Activated naive CD8-positive, alpha-beta T cell treated with anti-CD3 and anti-CD28 coated beads, Interleukin-2, amount 50 U/mL, for 24 hours (primary cell): ENCODE results near the gene PGA3.
"Not testable (repeated sequence)": the region's sequence is repeated elsewhere in the genome, so short reads cannot be mapped to it uniquely, and the experiment has no call there.

Experiments
- ATAC-seq: fragments of 150-1000 bp; cut with Tn5 transposase; one replicate; pipeline ENCODE4 v1.10.0; 2021
- DNase-seq: peaks from one replicate; pipeline ENCODE4 v3.0.0; 2021
- H3K27ac Mint-ChIP-seq: one replicate; pipeline ENCODE4 v1.8.0; 2021; ENCODE audit warnings: mild to moderate bottlenecking, mixed read lengths
- H3K27me3 Mint-ChIP-seq: one replicate; pipeline ENCODE4 v1.8.0; 2021; ENCODE audit warnings: mixed read lengths
- H3K36me3 Mint-ChIP-seq: one replicate; pipeline ENCODE4 v1.8.0; 2021; ENCODE audit warnings: low read depth, mixed read lengths
- H3K4me1 Mint-ChIP-seq: one replicate; pipeline ENCODE4 v1.8.0; 2021; ENCODE audit warnings: mixed read lengths
- H3K4me3 Mint-ChIP-seq: one replicate; pipeline ENCODE4 v1.8.0; 2021; ENCODE audit warnings: mild to moderate bottlenecking, moderate library complexity, mixed read lengths
- H3K9me3 Mint-ChIP-seq: one replicate; pipeline ENCODE4 v1.8.0; 2021; ENCODE audit warnings: mixed read lengths

The PGA3 gene

DNA sequence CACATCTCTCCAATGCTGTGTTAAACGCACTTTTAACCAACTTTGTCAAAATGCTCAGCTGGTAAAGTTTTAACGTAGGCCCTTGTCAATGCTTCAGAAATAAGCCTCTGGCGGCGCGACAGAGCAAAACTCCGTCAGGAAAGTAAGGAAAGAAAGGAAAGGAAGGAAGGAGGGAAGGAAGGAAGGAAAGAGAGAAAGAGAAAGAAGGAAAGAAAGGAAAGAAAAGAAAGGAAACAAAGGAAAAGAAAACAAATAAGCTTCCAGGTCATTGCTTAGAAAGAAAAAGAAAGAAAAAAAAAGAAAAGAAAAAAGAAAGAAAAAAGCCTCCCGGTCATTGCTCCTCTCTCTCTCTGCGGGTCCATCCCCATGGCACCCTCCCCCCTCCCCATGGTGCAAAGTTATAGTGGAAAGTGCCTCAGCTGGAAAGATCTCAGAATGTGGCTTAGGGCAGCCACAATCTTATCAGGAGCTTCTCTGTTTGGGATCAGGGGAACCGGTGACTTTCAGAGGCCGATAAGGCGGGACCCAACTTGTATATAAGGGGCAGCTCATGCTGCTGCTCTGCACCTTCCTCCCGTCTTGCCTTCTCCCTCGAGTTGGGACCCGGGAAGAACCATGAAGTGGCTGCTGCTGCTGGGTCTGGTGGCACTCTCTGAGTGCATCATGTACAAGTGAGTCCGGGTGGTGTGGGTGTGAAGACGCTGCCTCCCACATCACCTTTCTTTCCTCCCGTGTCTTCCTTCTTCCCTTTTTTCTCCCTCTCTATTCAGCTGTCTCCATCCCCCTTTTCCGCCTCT is at the start of gene PGA3:
TSS of gene PGA3 (plus strand) at position 566 of the 797 bp plus-strand sequence. CDS start at position 616, 50 bp downstream.
- ATAC-seq, H3K9me3 Mint-ChIP-seq, H3K4me3 Mint-ChIP-seq, H3K4me1 Mint-ChIP-seq, H3K27ac Mint-ChIP-seq, DNase-seq, H3K27me3 Mint-ChIP-seq, H3K36me3 Mint-ChIP-seq: not testable (repeated sequence)

DNA sequence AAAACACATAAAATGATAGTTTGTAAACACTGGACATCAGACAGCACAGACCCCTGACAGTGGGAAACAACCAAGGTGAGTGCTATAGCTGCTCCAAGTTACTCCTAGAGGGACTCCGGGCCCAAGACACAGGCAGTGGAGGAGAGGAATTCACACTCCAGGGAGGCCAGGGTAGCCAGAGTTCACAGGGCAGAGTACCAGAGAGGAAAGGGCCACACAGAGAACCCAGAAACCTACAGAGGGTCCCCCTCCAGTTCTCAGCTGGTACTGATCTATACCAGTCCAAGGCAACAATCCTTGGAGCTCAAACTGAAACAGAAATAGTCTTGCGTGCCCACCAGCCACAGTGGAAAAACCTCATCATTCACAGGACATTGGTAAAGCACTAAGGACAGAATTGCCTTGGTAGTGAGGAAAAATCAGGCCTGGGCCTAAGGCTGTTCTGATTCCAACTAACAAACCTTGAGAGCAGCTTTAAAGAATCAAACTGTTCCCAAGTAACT is 49.7 kb upstream of the PGA3 start:
- peaks cover 16% of the 10 kb centered on the region for H3K4me1 Mint-ChIP-seq
- no peak overlapping the region for H3K4me3 Mint-ChIP-seq
- peak; percentile 40 for ATAC-seq
- H3K27ac Mint-ChIP-seq: no peak overlapping the region
- H3K9me3 Mint-ChIP-seq: peaks cover 21% of the 10 kb centered on the region
- peaks cover 25% of the 10 kb centered on the region for H3K36me3 Mint-ChIP-seq
- no peaks in the 10 kb centered on the region for H3K27me3 Mint-ChIP-seq
- DNase-seq: no peak

DNA sequence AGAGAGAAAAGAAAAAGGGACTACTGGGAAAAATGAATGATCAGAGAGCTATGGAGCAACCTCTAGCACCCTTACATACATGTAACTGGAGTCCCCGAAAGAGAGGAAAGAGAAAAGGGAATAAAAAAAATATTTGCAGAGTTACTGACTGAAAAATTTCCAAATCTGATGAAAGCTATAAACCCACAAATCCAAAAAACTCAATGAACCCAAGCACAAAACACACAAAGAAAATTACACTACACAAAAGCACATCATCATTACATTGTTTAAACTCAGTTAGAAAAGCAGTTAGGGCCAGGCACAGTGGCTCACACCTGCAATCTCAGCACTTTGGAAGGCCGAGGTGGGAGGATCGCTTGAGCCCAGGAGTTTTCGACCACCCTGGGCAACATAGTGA is 48.8 kb upstream of the PGA3 start:
- no peak for ATAC-seq
- H3K9me3 Mint-ChIP-seq: peaks cover 21% of the 10 kb centered on the region
- no peaks in the 10 kb centered on the region for H3K27me3 Mint-ChIP-seq
- H3K36me3 Mint-ChIP-seq: peaks cover 25% of the 10 kb centered on the region
- H3K4me1 Mint-ChIP-seq: peaks cover 23% of the 10 kb centered on the region
- no peak for DNase-seq
- no peak overlapping the region for H3K27ac Mint-ChIP-seq
- no peak overlapping the region for H3K4me3 Mint-ChIP-seq

DNA sequence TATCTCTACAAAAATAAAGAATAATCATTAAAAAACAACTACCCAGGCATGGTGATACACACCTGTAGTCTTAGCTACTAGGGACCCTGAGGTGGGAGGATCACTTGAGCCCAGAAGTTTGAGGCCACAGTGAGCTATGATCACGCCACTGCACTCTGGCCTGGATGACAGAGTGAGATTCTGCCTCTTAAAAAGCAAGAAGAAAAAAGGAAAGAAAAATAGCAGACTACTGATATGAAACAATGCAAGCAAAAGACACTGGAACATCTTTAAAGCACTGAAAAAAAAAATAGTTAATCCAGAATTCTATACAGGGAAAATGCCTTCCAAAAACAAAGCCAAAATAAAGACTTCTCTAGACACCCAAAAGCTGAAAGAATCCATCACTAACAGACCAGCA is 48.0 kb upstream of the PGA3 start:
- peaks cover 28% of the 10 kb centered on the region for H3K4me1 Mint-ChIP-seq

DNA sequence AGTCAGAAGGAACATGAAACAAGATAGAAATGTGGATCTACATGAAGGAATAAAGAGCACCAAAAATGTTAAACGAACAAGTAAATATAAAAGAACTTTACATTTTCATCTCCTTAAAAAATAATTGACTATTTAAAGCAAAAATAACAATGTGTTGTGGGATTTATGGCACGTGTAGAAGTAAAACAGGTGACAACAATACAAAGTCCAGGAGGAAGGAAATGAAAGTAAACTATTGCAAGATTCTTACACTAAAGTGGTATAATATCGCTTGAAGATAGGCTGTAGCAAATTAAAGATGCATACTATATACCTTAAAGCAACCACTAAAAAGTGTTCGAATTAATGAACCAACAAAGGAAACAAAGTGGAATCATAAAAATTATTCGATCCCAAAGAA is 47.6 kb upstream of the PGA3 start:
- Mint-ChIP-seq H3K4me3 (no peak overlapping the region), H3K36me3 (peaks cover 25% of the 10 kb centered on the region), H3K27ac (no peak overlapping the region), H3K27me3 (no peaks in the 10 kb centered on the region), H3K4me1 (peaks cover 33% of the 10 kb centered on the region), H3K9me3 (peaks cover 21% of the 10 kb centered on the region)
- DNase-seq: no peak
- no peak for ATAC-seq

More for the DNA sequence above, 48.0 kb upstream of the PGA3 start:
- H3K27me3 Mint-ChIP-seq: no peaks in the 10 kb centered on the region
- peaks cover 21% of the 10 kb centered on the region for H3K9me3 Mint-ChIP-seq
- ATAC-seq (no peak), DNase-seq (no peak)
- peaks cover 25% of the 10 kb centered on the region for H3K36me3 Mint-ChIP-seq
- H3K27ac Mint-ChIP-seq: no peak overlapping the region
- no peak overlapping the region for H3K4me3 Mint-ChIP-seq

DNA sequence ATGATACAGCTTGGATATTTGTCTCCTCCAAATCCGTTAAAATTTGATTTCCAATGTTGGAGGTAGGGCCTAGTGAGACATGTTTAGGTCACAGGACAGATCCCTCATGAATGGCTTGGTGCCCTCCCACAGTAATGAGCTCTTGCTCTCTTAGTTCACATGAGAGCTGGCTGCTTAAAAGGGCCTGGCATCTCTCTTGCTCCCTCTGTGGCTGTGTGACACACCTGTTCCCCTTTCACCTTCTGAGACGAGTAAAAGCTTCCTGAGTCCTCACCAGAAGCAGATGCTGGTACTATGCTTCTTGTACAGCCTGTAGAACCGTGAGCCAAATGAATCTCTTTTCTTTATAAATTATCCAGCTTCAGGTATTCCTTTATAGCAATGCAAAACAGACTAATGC is 45.6 kb upstream of the PGA3 start:
- Mint-ChIP-seq H3K36me3 (peaks cover 25% of the 10 kb centered on the region), H3K27me3 (no peaks in the 10 kb centered on the region), H3K4me3 (no peak overlapping the region), H3K27ac (no peak overlapping the region), H3K4me1 (peaks cover 46% of the 10 kb centered on the region), H3K9me3 (peaks cover 21% of the 10 kb centered on the region)
- ATAC-seq (no peak), DNase-seq (no peak)

DNA sequence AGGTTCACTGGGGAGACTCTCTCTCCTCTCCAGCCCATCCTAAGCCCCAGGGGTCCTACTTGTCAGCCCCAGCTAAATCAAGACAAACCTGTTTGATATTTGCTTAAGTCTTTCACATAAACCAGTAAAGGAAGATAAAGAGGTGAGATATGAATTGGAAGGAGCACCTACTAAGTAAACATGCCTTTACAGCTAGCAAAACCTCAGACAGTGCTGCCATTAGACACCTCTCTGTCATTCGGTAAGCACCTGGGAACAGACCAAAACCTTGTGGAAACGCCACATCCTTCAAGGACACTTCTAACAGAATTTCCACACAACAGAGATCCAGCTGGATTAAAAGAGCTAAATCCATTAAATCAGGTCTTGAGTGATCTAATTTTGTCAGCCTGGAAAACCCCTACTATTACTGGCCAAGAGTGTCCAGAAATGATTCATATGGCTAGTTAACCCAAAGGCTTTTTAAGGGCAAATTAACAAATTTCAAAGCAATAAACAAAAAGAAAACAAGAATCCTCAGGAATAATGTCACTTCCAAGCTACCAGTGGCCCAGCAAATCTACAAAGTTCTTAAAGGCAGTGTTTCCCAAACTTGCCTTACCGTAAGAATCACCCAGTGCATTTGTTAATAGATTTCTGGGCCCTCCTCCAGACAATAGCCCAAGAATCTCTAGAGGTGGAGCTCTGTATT is 44.5 kb upstream of the PGA3 start:
- DNase-seq: no peak
- H3K4me3 Mint-ChIP-seq: peak overlapping the region; percentile 10
- no peaks in the 10 kb centered on the region for H3K27me3 Mint-ChIP-seq
- peaks cover 52% of the 10 kb centered on the region for H3K4me1 Mint-ChIP-seq
- ATAC-seq: no peak
- peaks cover 25% of the 10 kb centered on the region for H3K36me3 Mint-ChIP-seq
- peaks cover 21% of the 10 kb centered on the region for H3K9me3 Mint-ChIP-seq
- no peak overlapping the region for H3K27ac Mint-ChIP-seq

DNA sequence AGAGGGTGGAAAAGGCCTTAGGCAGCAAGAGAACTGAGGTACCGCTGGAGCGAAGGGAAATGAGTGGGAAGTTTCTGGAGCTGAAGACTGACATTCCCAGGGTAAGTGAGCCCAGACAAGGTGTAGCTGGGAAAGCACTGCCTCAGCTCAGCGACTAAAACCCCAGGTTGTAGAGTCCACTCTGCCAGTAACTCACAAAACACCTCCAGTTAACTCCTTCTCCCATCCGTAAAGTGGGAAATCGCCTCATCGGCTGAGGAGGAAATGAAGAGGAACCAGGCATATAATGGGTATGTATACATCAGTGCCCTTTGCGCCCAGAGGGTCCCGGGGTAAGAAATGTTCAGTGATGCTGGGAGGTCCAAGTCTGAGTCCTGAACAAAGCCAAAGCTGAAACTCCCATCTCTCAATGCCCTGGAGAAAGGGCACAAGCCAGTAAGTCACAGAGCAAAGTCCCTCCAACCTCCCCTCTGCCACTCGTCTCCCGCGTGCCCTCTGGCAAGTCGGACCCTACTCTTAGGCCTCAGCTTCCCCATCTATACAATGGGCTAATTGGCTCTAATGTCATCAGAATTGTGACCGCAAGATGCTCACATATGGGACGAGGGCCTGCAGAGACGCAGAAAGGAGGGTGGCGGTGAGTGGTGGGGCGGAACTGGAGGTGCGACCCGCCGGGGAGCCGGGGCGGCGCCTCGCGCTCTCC is 42.7 kb upstream of the PGA3 start:
- ATAC-seq: no peak
- Mint-ChIP-seq H3K27ac (peak overlapping the region; percentile 74), H3K9me3 (peaks cover 4% of the 10 kb centered on the region), H3K27me3 (no peaks in the 10 kb centered on the region), H3K4me1 (peaks cover 64% of the 10 kb centered on the region), H3K4me3 (peak overlapping the region; percentile 85), H3K36me3 (peaks cover 8% of the 10 kb centered on the region)
- no peak for DNase-seq

DNA sequence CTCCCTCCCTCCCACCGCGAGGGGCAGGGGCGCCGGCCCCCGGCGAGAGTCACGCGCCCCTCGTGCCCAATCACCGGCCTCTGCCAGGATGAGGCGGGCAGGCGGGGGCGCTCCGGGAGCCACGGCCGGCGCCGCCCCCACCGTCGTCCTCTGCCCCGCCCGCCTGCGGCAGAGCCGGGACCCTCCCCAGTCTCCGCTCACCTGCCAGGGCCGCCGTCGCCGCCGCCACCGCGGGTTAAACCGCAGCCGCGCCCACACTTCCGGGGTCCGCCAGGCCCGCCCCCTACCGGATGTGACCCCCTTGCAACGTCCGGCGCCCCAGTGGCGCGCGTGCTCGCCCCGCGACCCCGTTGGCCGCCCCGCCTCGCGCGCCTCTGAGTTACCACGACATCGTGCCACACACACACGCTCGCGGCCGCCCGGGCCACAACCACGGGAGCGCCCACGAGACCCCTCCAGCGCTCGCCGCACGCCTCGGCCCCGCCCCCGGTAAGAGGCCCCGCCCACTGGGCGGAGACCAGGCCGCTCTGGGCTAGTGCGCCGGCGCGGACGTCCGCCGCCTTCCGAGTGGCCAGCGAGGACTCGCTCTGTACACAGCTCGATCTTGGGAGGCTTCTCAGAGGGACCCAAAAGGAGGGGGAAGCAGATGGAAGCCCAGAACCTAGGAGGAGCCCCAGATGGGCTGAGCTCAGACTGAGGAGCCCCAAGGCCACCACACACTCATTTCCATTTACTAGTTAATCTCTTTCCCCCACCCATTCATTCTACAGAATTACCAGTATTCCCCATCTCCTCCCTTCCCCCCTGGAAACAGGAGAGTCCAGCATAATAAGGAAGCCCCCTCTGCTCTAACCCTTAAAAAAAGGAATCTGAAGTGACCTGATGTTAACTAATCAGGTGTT is 41.9 kb upstream of the PGA3 start, which contains the start of gene VPS37C:
TSS of gene VPS37C (minus strand) at position 237 of the 902 bp plus-strand sequence. CDS start 22,597 bp downstream, outside the sequence.
- Mint-ChIP-seq H3K4me1 (peaks cover 64% of the 10 kb centered on the region), H3K27ac (peak within 1 kb of the TSS; percentile 86), H3K27me3 (no peaks in the 10 kb centered on the region), H3K9me3 (no peaks in the 10 kb centered on the region), H3K4me3 (peak within 1 kb of the TSS; percentile 85), H3K36me3 (peaks cover 5% of the 10 kb centered on the region)
- peak; percentile 80 for ATAC-seq
- peak; percentile 97 for DNase-seq

DNA sequence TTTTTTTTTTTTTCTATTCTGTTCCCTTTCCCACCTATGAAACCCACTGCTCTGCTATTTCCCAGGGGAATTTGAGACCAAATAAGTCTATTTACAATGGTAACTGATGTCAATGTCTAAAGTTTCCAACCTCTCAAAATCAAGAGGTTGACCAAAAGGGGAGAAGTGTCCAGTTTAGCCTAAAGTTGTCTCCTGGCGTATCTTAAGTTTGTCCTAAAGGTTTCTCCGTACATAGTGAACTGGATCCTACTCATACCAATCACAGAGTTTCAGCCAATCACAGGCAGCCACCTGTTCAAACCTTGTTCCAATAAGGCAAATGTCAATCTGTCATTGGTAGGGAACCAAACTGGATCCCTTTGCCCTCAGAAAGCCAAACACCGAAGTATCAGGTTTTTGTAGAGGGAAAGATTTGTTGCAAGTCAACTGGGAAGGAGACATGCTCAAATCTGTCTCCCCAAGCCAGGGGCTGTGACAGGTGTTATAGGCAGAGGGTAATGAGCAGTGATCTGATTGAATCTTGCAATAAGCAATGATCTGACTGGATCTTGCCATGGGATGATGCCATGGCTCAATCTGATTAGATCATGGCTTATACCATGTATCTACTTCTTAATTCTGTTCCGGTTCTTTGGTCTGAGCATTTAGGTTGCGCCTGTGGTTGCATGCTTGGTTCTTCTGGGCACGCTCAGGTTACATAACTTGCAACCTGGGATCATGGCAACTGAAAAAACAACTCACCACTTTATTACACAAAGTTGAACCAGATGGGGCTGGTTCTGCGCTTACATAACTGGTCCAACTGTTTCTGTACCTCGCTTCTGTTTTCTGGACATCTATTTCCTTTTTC is 41.0 kb upstream of the PGA3 start:
- H3K4me3 Mint-ChIP-seq: peak overlapping the region; percentile 85
- H3K9me3 Mint-ChIP-seq: peaks cover under 1% of the 10 kb centered on the region
- DNase-seq (peak; percentile 24), ATAC-seq (no peak)
- H3K27me3 Mint-ChIP-seq: no peaks in the 10 kb centered on the region
- peaks cover 66% of the 10 kb centered on the region for H3K4me1 Mint-ChIP-seq
- peak overlapping the region; percentile 86 for H3K27ac Mint-ChIP-seq
- peaks cover 1% of the 10 kb centered on the region for H3K36me3 Mint-ChIP-seq

DNA sequence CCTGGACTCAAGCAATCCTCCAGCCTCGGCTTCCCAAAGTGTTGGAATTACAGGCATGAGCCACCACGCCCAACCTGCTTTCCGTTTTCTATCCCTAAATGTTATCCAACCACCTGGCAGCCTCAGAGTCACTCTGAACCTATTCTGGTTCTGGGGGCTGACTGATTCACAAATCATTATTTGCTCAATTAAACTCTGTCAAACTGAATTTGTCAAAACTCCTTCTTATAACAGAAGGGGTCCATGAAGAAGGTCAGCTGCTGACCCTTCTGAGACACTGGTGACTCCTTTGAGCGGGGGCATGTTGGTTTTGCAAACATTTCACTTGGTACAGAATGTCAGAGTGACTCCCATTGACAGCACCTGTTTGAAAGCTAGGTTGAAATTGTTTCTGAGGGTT is 40.3 kb upstream of the PGA3 start:
- no peaks in the 10 kb centered on the region for H3K27me3 Mint-ChIP-seq
- H3K27ac Mint-ChIP-seq: no peak overlapping the region
- peaks cover 68% of the 10 kb centered on the region for H3K4me1 Mint-ChIP-seq
- H3K36me3 Mint-ChIP-seq: no peaks in the 10 kb centered on the region
- no peak overlapping the region for H3K4me3 Mint-ChIP-seq
- no peak for ATAC-seq
- peaks cover 3% of the 10 kb centered on the region for H3K9me3 Mint-ChIP-seq
- DNase-seq: no peak

DNA sequence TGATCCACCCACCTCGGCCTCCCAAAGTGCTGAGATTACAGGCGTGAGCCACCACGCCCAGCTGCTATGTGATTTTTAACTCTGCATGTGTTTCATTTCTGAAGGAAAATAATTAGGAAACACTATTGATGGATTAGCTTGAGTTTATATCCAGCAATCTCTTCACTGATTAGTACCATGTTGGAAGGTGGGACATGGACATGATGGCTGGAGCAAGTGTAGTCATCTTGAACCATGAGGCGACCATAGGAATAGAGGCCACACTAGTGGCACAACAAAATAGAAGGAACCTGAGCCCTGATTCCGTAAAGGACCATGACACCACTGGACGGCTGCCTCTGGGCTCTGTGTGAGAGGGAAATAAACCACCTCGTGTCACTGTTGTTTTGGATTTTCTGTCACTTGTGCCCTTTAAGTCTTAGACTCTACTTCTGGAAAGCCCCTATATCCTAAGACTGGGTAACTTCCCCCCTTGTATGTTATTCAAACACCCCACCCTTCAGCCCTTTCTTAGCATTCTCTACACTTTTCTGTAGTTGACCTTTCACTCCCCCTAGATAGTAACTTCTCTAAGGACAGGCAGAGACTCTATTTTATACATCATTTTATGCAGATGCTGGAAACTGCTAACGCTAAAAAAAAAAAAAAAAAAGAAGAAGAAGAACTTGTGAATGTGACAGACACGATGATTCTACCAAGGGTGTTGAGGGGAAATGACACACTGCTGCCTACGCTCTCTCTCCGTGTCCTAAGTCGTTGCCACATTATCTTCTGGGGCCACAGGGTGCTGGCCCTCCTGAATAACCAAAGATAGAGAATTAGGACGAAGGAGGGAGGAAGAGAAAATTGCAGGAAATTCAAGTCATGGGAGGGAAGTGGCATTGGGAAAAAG is 39.4 kb upstream of the PGA3 start:
- peak overlapping the region; percentile 25 for H3K4me3 Mint-ChIP-seq
- peak overlapping the region; percentile 83 for H3K27ac Mint-ChIP-seq
- H3K27me3 Mint-ChIP-seq: no peaks in the 10 kb centered on the region
- ATAC-seq (peak; percentile 12), DNase-seq (peak; percentile 22)
- H3K36me3 Mint-ChIP-seq: no peaks in the 10 kb centered on the region
- H3K4me1 Mint-ChIP-seq: peaks cover 67% of the 10 kb centered on the region
- H3K9me3 Mint-ChIP-seq: peaks cover 3% of the 10 kb centered on the region
